ENCODE measurements around the gene SMIM15.
A peak's percentile ranks its signal among the peaks of the same experiment; 100 is the strongest.
"Not testable (repeated sequence)": the region's sequence is repeated elsewhere in the genome, so short reads cannot be mapped to it uniquely, and the experiment has no call there.

The SMIM15 gene, protein sequence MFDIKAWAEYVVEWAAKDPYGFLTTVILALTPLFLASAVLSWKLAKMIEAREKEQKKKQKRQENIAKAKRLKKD

DNA sequence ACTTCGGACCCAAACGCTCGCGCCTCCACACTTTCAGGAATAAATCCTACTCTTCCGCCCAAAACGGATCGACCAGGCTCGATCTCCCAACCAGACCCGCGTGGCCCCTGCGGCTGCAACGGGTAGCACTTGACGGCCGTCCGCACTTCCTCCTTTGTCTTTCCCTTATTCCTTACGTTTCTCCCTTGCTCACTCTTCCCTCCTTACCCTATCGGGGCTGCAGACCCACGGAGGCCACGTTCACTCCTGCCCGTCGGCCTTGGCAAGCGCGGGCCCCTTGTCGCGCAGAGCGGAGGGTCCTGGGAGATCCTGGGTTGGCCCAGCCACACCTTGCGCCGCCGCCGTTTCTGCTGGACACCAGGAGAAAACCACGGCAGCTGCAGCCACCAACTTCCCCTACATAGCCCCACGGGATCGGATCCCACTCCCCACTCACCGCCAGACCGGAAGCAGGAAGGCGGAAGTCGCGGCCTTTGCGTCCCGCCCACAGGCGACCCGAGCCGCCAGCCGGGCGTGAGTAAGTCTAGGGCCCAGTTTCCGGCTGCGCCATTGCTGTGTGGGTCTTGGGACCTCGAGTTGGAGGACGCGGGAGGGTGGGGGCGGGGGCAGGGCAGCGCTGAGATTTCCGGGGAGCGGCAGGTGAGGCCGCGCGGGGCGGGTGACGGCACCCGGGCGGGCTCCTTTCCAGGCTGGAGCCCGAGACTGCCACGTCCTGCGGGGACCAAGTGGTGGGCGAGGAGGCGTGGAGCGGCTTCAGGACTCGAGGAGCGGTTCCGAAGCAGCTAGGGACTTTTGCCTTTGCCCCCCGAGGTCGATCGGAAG is at the start of gene SMIM15:
Gene SMIM15, minus strand, starts transcription at position 459 of the 822 bp plus-strand sequence. CDS start 2,297 bp downstream, outside the sequence.
- DNase-seq (ENCODE audit: low spot score) = peak; percentile 96

DNA sequence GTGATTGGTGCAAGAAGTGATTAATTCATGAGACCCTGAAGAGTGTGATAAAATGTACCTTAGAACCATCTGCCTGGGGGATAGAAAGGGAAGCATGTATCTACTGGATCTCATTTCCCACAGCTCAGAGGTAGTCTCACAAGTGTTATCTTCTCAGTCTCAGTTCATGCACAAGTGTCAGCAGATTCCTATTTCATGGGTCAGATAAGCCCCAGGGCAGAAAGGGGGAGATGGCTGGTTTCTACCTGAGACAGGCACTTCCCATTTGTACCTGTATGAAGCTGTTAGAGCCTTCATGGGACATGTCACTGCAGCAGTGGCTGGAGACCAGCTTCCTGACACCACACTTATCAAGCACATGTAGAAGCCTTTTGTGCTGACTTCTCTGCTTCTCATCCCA is 45.6 kb upstream of the SMIM15 start:
- DNase-seq (ENCODE audit: low spot score) = no peak

DNA sequence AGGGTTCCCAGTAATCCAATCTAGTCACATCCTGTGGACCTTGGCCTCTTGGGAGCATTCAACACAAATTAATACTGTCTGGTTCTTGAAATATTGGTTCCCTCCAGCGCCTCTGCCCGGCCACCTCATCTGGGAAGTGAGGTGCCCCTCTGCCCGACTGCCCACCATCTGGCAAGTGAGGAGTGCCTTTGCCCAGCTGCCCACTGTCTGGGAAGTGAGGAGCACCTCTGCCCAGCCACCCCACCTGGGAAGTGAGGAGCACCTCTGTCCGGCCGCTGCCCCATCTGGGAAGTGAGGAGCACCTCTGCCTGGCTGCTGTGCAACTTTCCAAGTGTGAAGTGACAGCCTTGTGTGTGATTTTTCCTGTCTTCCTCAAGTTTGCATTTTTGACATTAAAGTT is 42.7 kb upstream of the SMIM15 start:
- no peak for DNase-seq (ENCODE audit: low spot score)

DNA sequence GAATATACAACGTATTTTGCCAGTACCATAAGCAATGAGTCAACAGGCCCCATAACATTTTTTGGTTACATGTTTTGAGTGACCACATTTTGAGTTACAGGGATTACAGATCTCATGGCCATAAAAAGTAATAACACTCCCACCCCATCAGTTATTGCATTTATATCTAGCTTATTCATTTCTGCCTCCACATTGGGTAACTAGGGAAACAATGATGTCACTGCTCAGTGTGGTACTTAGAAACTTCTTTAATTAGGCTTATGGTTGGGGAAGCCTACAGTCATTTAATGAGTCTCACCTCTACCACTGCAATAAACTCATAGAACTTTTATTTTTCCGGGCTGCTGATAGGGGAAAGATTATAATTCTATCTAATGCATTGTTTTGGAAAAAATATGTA is 39.9 kb upstream of the SMIM15 start:
- DNase-seq (ENCODE audit: low spot score) = no peak

DNA sequence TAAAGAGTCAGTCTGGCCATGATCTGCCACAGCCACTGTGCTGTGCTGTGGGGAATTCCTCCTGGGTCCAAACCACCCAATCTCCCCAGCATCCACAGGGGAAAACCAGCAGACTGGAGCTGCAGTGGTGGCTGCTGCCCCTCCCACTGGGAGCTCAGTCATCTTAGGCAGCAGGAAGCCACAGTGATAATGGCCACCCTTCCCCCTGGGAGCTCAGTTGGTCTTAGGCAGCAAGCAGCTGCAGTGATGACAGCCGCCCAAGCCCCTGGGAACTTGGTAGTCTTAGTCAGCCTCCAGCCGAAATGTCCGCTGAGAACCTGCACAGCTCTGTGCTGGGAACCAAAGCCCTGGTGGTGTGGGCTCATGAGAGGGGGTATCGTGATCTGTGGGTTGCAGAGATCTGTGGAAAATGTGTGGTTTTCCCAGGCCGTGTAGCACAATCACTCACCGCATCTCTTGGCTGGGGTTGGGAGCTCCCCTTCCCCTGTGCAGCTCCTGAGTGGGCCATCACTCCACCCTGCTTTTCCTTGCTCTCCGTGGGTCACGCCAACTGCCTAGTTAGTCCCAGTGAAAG is 38.4 kb upstream of the SMIM15 start:
- DNase-seq (ENCODE audit: low spot score) = peak; percentile 39

DNA sequence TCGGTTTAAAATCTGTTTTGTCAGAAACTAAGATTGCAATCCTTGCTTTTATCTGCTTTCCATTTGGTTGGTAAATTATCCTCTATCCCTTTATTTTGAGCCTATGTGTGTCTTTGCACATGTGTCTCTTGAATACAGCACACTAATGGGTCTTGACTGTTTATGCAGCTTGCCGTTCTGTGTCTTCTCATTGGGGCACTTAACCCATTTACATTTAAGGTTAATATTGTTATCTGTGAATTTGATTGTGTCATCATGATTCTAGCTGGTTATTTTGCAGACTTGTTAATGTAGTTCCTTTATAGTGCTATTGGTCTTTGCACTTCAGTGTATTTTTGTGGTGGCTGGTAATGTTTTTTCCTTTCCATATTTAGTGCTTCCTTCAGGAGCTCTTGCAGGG is 36.3 kb upstream of the SMIM15 start:
- no peak for DNase-seq (ENCODE audit: low spot score)

DNA sequence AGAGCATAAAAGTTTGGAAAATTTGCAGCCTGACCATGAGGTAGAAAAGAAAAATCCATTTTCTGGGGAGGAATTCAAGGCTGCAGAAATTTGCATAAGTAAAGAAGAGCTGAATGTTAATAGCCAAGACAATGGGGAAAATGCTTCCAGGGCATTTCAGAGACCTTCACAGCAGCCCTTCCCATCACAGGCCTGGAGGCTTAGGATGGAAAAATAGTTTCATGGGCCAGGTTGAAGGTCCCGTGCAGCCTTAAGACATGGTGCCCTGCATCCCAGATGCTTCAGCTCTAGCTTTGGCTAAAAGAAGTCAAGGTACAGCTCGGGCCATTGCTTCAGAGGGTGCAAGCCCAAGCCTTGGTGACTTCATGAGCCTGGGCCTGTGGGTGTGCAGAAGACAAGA is 25.6 kb upstream of the SMIM15 start:
- not testable (repeated sequence) for DNase-seq (ENCODE audit: low spot score)

DNA sequence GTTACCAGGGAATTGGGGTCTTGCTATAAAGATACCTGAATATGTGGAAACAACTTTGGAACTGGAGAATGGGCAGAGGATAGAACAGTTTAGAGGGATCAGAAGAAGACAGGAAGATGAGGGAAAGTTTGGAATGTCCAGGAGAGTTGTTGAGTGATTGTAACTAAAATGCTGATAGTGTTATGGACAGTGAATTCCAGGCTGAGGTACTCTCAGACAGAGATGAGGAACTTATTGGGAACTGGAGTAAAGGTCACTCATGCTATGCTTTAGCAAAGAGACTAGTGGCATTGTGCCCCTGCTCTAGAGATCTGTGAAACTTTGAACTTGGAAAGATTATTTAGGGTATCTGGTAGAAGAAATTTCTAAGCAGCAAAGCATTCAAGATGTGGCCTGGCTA is 25.1 kb upstream of the SMIM15 start:
- not testable (repeated sequence) for DNase-seq (ENCODE audit: low spot score)

DNA sequence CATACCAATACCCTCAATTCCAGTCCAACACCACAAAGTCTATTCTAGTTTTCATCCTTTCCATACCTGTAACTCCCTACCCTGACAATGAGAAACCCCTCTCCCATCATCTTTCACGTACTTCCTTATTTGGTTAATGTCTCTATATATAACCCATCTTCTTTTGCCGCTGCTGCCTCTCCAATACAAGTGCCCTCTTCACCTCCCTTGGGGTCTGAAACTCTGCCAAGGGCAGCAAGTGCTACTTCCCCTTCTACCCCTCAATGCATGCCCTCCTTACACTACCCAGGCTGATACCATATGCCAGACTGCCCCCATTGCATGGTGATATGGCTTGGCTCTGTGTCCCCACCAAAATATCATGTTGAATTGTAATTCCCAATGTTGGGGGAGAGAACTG is 24.4 kb upstream of the SMIM15 start:
- DNase-seq (ENCODE audit: low spot score) = no peak

DNA sequence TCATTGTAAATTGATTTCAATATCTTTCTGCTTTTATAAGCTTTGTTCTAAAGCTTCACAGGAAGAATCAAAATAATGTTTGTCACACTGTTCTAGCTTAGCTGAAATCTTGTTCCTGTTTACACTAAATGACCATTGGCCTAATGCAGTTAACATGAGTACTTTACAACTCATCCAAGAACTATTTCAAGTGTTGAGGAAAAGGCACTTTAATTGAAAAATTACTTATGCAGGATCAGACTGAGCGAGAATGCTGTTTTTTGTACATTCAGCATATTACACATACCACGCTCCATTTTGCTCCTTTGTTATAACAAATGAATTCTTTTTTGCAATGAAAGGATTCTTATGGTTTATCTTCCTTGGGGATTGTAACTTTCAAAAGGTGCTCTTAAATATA is 22.4 kb upstream of the SMIM15 start:
- no peak for DNase-seq (ENCODE audit: low spot score)

DNA sequence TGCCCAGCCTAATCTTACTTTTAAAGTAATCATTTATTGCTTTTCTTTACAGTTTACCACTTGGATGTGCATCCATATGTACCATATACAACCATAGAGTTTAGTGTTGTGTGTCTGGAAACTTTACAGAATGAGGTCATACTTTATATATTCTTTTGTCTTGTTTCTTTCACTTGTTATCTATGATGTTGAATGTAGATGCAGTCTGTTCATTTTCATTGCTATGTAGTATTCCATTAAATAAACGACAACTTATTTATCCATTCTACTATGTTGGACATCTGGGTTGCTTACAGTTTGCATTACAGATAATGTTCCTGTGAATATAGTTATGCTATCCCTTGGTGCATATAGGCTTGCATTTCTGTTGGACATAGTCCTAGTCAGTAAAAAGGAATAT is 21.3 kb upstream of the SMIM15 start:
- DNase-seq (ENCODE audit: low spot score) = no peak

DNA sequence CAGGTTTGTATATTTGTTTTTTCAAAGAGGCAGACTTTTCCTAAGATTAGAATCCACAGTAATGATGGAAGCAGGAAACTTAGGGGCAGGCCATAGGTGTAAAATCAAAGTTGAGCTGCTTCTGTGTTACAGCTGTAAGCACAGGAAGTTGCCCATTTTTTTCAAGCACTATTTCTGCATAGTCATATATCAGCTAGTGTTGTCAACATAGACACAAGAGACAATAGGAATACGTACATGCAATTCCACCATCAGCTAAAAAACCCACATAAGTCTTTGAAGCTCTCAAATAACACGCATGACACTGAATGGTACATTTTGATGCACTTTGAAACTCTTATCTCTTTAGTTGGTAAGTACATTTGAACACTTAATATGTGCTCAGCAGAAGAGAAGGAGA is 20.2 kb upstream of the SMIM15 start:
- no peak for DNase-seq (ENCODE audit: low spot score)

DNA sequence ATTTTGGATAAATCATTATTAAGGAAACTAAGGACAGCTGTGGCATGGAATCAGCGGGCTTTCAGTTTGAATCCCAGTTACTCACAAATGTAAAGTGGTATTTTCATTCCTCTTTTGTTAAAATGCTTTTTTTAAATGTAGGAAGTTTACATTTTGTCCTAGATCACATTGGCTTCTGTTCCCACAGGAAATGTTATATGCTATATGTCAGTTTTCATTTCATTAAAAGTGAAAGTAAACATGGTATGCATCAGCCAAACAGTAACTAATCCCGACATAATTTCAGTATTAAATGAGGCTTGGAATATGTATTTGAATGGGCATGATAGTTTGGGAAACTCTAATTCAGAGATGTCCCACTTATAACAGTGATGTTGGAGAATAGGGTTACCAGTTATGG is 18.6 kb upstream of the SMIM15 start:
- DNase-seq (ENCODE audit: low spot score) = no peak

DNA sequence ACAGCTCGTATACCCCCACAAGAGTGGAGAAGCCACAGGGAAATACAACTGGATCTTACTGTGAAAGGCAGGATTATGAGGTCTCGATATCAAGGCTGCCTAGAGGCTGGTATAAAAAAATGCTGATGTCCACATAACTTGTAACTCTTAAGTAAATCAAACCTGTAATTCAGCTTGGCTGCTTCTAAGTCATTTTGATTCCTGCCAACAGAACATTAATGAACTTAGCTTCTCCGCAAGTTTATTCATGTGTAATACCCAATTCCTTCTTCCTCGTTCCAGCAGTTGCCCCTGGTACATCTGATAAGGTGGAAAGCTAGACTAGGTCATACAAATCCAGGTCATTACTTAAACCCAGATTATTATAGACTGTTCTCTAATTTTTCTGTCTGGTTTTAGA is 16.4 kb upstream of the SMIM15 start:
- DNase-seq (ENCODE audit: low spot score) = peak; percentile 56

DNA sequence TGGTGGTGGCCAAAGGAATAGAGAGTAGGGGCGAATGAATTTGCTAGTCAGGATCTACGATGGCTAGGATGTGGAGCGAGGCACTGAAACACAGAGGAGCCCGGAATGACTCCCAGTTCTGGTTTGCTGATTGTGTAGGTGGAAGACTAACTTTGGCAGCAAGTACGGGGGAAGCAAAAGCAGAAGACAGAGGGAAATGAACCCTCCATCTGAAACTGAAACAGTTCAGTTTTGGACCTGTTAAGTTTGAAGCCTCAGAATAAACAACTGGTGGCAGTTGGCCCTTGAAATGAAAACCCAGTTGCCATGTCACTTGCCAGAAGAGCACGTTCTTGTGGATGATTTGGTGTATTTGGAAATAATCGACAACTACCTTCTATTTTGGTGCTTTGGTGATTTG is 15.4 kb upstream of the SMIM15 start:
- no peak for DNase-seq (ENCODE audit: low spot score)

DNA sequence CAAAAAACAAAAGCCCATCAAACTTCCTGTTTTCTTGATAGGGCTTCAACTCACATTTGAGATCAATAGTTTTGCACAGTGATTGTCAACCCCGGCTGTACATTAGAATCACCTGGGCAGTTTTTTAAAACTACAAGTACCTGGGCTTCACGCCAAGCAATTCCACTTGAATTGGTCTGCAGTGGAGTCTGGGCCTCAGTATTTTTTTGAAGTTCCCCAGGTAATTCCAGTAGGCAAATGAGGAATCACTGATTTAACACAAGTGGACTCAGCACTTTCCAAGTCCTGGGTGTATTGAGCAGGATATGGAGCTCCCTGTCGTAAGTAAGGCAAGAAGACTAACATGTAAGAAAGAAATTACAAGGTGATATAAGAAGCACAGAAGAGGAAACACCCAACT is 14.8 kb upstream of the SMIM15 start:
- no peak for DNase-seq (ENCODE audit: low spot score)

DNA sequence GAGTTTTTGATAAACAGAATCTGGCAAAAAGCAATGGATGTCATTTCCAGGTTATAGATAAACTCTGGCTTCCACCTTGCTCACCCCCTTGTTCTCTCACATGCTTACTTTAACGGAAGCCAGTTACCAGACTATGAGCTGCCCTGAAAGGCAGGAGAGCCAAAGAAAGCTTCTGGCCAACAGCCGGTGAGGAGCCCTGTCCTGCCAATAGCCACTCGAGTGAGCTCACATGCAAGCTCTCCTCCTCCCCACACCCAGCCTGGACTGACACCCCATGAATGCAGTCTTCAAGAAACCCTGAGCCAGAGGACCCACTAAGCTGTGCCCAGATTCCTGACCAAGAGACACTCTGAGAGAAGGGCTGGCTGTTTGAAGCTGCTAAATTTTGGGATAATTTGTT is 14.4 kb upstream of the SMIM15 start:
- DNase-seq (ENCODE audit: low spot score) = no peak

DNA sequence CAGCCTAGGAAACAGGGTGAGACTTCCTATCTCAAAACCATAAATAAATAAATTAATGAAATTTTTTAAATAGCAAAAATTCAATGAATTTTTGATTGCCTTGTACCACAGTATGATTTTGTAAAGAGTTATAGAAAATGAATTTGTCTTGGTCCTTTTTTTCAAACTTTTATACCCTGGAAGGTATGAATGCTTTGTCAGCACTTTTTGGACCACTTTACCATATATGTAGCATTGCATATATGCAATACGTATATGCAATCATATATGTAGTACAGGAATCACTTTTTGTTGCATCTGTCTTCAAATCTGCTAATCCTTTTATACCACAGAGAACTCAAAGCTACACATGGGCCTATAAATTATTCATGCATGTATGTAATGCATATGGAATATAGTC is 9.2 kb upstream of the SMIM15 start:
- DNase-seq (ENCODE audit: low spot score) = no peak

DNA sequence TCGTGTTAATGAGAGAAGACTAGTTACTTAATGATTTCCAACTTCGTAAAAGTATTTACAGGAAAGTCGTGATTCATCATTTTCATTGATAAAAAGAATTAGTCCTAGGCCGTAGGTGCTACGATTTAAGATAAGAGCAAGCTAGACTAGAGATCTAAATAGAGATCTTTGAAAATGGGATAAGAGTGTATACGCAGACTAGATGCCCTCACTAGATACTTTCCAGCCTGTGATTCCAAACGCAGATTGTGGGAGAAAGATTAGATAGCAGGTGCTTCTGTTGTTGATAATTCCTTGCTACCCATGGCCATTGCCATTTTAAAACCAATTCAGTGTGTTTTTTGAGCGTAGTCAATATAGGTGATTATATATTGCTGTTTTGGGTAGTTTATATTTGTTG is 6.7 kb upstream of the SMIM15 start:
- no peak for DNase-seq (ENCODE audit: low spot score)

DNA sequence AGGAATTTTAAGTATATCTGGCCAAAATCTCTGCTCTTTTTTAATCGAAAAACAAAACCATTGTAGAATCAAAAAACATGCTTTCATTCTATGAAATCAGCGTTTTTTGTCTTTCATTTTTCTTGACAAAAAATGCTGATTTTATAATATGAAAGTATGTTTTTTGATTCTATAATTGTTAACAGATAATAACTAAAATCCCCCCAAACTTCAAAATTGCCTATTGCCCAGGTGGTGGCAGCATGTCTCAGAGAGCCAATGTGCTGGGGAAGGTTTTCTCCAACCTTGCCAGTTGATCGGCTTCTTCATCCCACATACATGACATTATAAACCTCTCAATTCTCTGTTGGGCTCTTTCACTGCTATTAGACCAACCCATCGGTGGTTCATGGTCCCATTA is 5.1 kb upstream of the SMIM15 start:
- peak; percentile 53 for DNase-seq (ENCODE audit: low spot score)

DNA sequence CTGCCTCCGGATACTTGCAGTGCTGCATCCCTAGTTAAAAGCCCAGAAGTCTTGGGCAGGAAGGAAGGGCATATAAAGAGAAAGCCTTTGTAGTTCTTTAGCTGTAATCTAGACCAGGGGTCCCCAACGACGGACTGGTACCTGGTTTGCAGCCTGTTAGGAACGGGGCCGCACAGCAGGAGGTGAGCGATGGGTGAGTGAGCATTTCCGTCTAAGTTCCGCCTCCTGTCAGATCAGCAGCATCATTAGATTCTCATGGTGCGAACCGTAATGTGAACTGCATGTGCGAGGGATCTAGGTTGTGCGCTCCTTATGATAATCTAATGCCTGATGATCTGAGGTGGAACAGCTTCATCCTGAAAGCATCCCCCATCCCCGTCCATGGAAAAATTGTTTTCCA is 1.6 kb upstream of the SMIM15 start:
- no peak for DNase-seq (ENCODE audit: low spot score)

DNA sequence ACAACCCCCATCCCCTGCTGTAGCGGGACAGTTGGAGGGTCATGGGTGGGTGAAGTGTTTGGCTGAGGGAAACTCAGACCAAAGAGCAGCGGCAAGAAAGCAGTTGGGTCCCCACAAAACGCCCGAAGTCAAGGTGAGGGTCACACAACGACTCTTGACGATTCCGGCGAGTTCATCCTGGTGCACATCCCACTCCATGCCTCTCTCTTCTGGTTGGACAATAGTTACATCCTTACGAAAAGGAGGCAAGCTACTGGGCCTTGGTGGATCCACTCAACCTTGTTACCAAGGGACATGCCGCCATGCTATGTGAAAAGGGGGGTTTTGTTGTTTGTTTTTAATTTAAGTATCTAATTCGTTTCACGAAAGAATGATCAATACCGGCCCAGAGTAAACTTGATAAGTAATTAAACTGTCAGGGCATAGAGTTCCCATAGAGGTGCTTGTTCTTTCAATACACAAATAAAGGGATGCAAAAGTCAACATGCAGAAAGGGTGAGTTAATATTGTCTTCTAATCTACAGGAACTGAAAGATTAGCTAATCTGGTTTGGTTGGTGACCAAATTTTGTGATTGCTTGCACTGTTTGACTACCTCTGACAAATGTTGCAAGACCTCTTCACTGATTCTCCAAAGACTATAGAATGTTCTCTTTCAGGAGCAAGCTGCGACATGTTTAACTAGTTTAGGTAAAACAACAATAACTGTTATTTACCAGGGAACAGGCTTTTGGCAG is 732 bp upstream of the SMIM15 start:
- DNase-seq (ENCODE audit: low spot score) = peak; percentile 61

DNA sequence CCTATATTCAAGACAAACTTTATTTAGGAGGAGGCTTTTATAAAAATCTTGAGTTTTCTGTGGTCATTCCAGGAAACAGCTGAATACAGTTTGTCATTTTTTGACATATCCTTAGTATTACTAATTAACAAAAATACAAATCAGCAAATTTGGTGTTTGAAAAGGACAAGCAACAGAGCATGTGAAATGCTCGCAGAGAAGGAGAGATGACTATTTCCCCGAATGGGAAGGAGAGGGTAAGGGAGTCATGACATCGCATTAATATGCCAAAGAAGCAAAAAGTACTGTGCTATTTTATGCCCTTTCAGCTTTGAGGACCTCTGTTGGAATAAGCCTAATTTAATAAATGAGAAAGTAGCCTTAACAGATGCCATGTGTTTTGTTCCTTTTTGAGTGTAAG is 1.8 kb downstream of the SMIM15 start:
- no peak for DNase-seq (ENCODE audit: low spot score)
